Gastrocnemius medialis (tissue), 4 donors: ENCODE results near the gene PCSK5. TPM values are rescaled to one million over a fixed set of nuclear protein-coding genes. Genes with fewer than 3 reads are reported as not detected.

Experiments
- ATAC-seq, 2 donors: fragments of 150-250 bp; one replicate each; pipeline ENCODE4 v1.9.1; 2016
- DNase-seq, 2 donors: peaks; one replicate each; pipeline ENCODE4 v3.0.0-alpha.2; 2019
- H3K27ac ChIP-seq, 4 donors: fragments of 200-600 bp; sonication (generic); 1 replicate in 1 of 4; 2 replicates in 3 of 4; pipeline ENCODE4 v1.5.1; 2016 to 2018; ENCODE audit warnings: mild to moderate bottlenecking in 2 of 4, moderate library complexity in 1 of 4
- H3K27me3 ChIP-seq, 3 donors: fragments of 200-600 bp; sonication (generic) in 2 of 3; 1 replicate in 1 of 3; 2 replicates in 2 of 3; pipeline versions ENCODE4 v1.5.1 to v1.6.0; 2016 to 2019; ENCODE audit warnings: mild to moderate bottlenecking in 1 of 3, moderate library complexity in 1 of 3
- H3K36me3 ChIP-seq, 2 donors: fragments of 200-600 bp; sonication (generic) in 1 of 2; one replicate each; pipeline ENCODE4 v1.5.1; 2017 to 2018
- H3K4me1 ChIP-seq, 2 donors: fragments of 200-600 bp; sonication (generic) in 1 of 2; one replicate each; pipeline ENCODE4 v1.5.1; 2016 to 2017; ENCODE audit warnings: mild to moderate bottlenecking in 2 of 2
- H3K4me3 ChIP-seq, 4 donors: fragments of 200-600 bp; sonication (generic) in 3 of 4; 1 replicate in 1 of 4; 2 replicates in 3 of 4; pipeline ENCODE4 v1.5.1; 2016 to 2019; ENCODE audit warnings: mild to moderate bottlenecking in 2 of 4
- H3K9me3 ChIP-seq, 3 donors: fragments of 200-600 bp; sonication (generic) in 2 of 3; 1 replicate in 1 of 3; 2 replicates in 2 of 3; pipeline ENCODE4 v1.5.1; 2016 to 2019
- POLR2A ChIP-seq, 2 donors: fragments of 450-650 bp; IDR thresholded peaks; one replicate each; pipeline ENCODE4 v1.6.1; 2017; ENCODE audit warnings: antibody characterized with exemption in 2 of 2, mild to moderate bottlenecking in 2 of 2, moderate library complexity in 2 of 2
- in situ Hi-C, 4 donors: fragments of 200-750 bp; cut with MboI; loops; one replicate each; pipeline versions ENCODE4 v1.15.0 to v1.8.0; 2017; ENCODE audit warnings: low sequenced_read_pairs in 4 of 4
- intact Hi-C: fragments of 100-400 bp; cut with DNase I; formaldehyde crosslinking; loops from one replicate; pipeline ENCODE4 v1.15.1; 2023; ENCODE audit warnings: low total_unique reads
- total RNA-seq, 4 donors: library from RNA; depleted of rRNA; stranded (reverse); fragments of >200 nt; gene quantifications; one replicate each; pipeline versions ENCODE4 v1.1.0 to v1.2.3, GENCODE V29; 2016
- TF ChIP-seq, protein P1 (sequence below), 5 experiments: fragments of 450-650 bp in 3 of 5; fragments of 200-600 bp in 2 of 5; sonication (generic) in 2 of 5; IDR thresholded peaks in 4 of 5; conservative IDR thresholded peaks in 1 of 5; 1 replicate in 4 of 5; 2 replicates in 1 of 5; pipeline ENCODE4 v1.5.1; 2016 to 2019; ENCODE audit warnings: antibody characterized with exemption in 5 of 5, mild to moderate bottlenecking in 3 of 5, moderate library complexity in 3 of 5

The PCSK5 gene
- total RNA-seq, 4 donors from 2014 or later: 1.3 to 8.3 (median 3.2) TPM

DNA sequence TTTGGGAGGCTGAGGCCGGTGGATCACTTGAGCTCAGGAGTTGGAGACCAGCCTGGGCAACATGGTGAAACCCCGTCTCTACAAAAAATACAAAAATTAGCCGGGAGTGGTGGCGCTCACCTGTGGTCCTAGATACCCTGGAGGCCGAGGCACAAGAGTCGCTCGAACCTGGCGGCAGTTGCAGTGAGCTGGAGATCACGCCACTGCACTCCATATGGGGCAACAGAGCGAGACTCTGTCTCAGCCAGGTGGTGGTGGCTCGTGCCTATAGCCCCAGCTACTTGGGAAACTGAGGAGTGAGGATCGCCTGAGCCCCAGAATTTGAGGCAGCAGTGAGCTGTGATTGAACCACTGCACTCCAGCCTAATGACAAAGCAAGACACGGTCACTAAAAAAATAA lies 506.1 kb downstream of the PCSK5 start:
- intact Hi-C loops (loop anchor here (10.0 kb wide), 1 partner anchor 1312 kb away; the partner anchor contains the start of genes NMRK1 and OSTF1), in situ Hi-C loops (loop anchor here in 2 of 4 donors (10.0 to 25.0 kb wide), 2 partner anchors 758 to 766 kb away; no protein-coding TSS in a partner anchor)
- H3K27me3 ChIP-seq: no peaks in the 10 kb centered on the region
- H3K4me3 ChIP-seq: no peak overlapping the region
- peaks cover 0 to 9% of the 10 kb centered on the region in 2 donors for H3K36me3 ChIP-seq
- H3K9me3 ChIP-seq: no peaks in the 10 kb centered on the region
- H3K27ac ChIP-seq: no peak overlapping the region
- TF ChIP-seq, protein P1, sequence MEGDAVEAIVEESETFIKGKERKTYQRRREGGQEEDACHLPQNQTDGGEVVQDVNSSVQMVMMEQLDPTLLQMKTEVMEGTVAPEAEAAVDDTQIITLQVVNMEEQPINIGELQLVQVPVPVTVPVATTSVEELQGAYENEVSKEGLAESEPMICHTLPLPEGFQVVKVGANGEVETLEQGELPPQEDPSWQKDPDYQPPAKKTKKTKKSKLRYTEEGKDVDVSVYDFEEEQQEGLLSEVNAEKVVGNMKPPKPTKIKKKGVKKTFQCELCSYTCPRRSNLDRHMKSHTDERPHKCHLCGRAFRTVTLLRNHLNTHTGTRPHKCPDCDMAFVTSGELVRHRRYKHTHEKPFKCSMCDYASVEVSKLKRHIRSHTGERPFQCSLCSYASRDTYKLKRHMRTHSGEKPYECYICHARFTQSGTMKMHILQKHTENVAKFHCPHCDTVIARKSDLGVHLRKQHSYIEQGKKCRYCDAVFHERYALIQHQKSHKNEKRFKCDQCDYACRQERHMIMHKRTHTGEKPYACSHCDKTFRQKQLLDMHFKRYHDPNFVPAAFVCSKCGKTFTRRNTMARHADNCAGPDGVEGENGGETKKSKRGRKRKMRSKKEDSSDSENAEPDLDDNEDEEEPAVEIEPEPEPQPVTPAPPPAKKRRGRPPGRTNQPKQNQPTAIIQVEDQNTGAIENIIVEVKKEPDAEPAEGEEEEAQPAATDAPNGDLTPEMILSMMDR (IDR thresholded peaks at IDR 0.05 in 4 of 5, conservative IDR thresholded peaks at IDR 0.05 in 1 of 5): no peak
- TF ChIP-seq POLR2A (IDR thresholded peaks at IDR 0.05): no peak
- ATAC-seq: no peak
- DNase-seq: no peak
- peaks cover 6 to 15% of the 10 kb centered on the region in 2 donors for H3K4me1 ChIP-seq

DNA sequence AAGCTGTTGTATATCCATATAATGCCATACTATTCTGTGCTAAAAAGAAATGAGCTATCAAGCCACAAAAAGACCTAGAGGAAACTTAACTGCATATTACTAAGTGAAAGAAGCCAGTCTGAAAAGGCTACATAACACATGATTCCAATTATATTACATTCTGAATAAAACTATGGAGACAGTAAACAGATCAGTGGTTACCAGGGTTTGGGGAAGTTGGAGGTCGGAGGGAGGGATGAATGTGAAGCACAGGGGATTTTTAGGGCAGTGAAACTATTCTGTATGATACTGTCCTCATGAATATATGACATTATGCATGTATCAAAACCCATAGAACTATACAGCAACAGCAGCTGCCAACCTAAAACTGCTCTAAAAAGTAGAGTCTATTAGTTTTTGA lies 509.4 kb downstream of the PCSK5 start:
- ATAC-seq: no peak
- Histone ChIP-seq H3K9me3 (no peaks in the 10 kb centered on the region), H3K27me3 (no peaks in the 10 kb centered on the region), H3K4me1 (peaks cover 6 to 9% of the 10 kb centered on the region in 2 donors), H3K27ac (no peak overlapping the region), H3K36me3 (no peaks in the 10 kb centered on the region), H3K4me3 (no peak overlapping the region)
- DNase-seq: no peak
- in situ Hi-C loops (loop anchor here in 2 of 4 donors (10.0 to 25.0 kb wide), 2 partner anchors 755 to 762 kb away; no protein-coding TSS in a partner anchor), intact Hi-C loops (loop anchor here (10.0 kb wide), 1 partner anchor 1315 kb away; the partner anchor contains the start of genes NMRK1 and OSTF1)
- TF ChIP-seq, protein P1 (IDR thresholded peaks at IDR 0.05 in 4 of 5, conservative IDR thresholded peaks at IDR 0.05 in 1 of 5): no peak
- no peak for TF ChIP-seq POLR2A (IDR thresholded peaks at IDR 0.05)

DNA sequence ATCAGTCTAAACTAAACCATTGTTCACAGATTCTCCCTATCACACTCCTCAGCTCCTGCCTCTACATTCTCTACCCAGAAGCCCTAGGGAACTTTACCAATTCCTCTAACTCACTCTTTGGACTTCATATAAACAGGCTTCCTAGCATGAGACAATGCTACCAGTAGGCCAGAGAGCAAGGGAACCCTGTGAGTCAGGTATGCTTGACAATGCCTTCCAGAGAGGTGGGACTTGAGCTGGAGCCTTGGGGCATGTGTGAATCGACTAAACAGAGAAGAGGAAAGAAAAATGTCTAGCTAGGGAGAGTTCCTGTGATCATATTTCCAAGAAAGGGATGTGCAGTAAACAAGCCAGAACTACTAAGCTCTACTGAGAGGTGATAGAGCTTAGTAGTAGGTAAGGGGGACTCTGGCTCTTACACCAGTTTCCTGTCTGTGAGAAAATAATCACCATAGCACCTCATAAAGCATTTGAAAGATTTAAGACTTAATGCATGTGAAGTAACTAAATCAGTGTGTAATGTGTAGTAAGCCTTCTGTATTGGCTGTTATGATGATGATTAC lies 510.1 kb downstream of the PCSK5 start:
- no peak overlapping the region for H3K4me3 ChIP-seq
- H3K27me3 ChIP-seq: no peaks in the 10 kb centered on the region
- H3K4me1 ChIP-seq: peaks cover 0 to 3% of the 10 kb centered on the region in 2 donors
- intact Hi-C loops: no loop called here
- in situ Hi-C loops: no loop called here
- ATAC-seq (no peak), DNase-seq (no peak)
- H3K9me3 ChIP-seq: no peaks in the 10 kb centered on the region
- no peaks in the 10 kb centered on the region for H3K36me3 ChIP-seq
- H3K27ac ChIP-seq: no peak overlapping the region
- TF ChIP-seq POLR2A (IDR thresholded peaks at IDR 0.05): no peak
- TF ChIP-seq, protein P1 (IDR thresholded peaks at IDR 0.05 in 4 of 5, conservative IDR thresholded peaks at IDR 0.05 in 1 of 5): no peak

DNA sequence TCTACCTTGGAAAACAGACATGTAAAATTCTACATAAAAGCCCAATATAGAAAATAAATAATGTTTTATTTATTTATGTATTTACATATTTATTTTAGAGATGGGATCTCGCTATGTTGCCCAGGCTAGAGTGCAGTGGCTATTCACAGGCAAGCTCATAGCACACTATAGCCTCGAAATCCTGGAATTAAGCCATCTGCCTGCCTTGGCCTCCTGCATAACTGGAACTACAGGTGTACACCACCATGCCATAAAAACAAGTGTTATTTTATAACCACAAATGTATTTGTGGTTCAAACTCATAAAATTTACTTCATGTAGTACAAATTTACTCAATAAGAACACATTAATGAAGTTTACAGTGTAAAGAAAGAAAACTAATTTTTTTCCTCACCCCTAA lies 510.7 kb downstream of the PCSK5 start:
- no peaks in the 10 kb centered on the region for H3K4me1 ChIP-seq
- in situ Hi-C loops: no loop called here
- DNase-seq (no peak), ATAC-seq (no peak)
- no peak overlapping the region for H3K27ac ChIP-seq
- H3K9me3 ChIP-seq: no peaks in the 10 kb centered on the region
- H3K36me3 ChIP-seq: no peaks in the 10 kb centered on the region
- intact Hi-C loops: no loop called here
- H3K4me3 ChIP-seq: no peak overlapping the region
- no peaks in the 10 kb centered on the region for H3K27me3 ChIP-seq
- TF ChIP-seq POLR2A (IDR thresholded peaks at IDR 0.05): no peak

DNA sequence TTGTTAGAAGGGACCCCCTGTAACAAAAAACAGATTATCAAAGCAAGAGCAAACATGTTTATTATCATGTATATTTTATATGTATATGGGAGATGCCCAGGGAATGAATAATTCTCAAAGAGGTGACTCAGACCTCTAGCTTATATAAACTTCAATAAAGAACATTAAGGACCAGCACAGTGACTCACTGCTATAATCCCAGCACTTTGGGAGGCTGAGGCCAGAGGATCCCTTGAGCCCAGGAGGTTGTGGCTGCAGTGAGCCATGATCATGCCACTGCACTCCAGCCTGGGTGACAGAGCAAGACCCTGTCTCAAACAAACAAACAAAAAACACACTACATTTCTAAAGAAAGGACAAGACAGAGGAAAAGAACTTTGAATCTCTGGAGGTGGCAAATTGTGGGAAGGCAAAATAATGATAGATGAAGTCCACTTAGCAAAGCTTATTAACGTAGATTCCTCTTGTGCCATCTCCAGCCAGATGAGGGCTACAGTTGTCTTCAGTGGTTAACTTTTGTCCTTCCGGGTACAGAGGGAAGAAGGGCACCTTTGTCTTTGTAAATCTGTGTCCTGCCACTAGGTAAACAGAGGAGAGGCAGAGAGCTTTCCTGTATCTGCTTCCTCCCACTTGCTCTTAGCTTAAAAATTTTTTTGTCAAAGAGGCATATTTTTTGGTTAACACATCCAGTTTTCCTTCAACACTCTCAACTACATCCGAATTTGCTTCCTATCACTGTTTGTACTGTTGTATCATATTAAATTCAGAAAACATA lies 511.3 kb downstream of the PCSK5 start:
- DNase-seq (no peak), ATAC-seq (no peak)
- no peaks in the 10 kb centered on the region for H3K9me3 ChIP-seq
- H3K27ac ChIP-seq: no peak overlapping the region
- in situ Hi-C loops: no loop called here
- no peak overlapping the region for H3K4me3 ChIP-seq
- H3K27me3 ChIP-seq: no peaks in the 10 kb centered on the region
- intact Hi-C loops: no loop called here
- H3K4me1 ChIP-seq: no peaks in the 10 kb centered on the region
- TF ChIP-seq, protein P1 (IDR thresholded peaks at IDR 0.05 in 4 of 5, conservative IDR thresholded peaks at IDR 0.05 in 1 of 5): no peak
- TF ChIP-seq POLR2A (IDR thresholded peaks at IDR 0.05): no peak
- H3K36me3 ChIP-seq: no peaks in the 10 kb centered on the region
